ENCODE results near the gene PRKCH. TPM values are rescaled to one million over a fixed set of nuclear protein-coding genes. Genes with fewer than 3 reads are reported as not detected.

The PRKCH gene
- polyA plus RNA-seq, 1 donor from 2014 or later, result 2.0 TPM

DNA sequence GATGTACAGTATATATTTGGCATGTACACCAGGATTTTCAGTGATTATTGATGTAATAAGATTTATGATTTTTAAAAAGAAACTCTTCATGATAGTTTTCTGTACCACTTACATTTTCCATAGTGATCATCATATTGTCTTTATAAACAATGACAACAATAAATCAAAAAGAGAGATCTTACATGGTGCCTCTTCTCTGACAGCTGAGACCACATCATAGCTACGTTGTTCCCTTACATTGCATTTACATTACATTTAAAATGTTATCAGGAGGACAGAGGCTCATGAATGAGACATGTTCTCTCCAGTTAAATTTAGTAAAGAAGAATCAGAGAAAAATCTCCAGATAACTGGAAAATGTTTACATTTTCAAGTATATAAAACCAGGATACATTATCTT, 112.4 kb downstream of the PRKCH start:
- Histone ChIP-seq H3K9me3 (ENCODE audit: low read length) (no peaks in the 10 kb centered on the region), H3K9ac (ENCODE audit: low read length) (no peak overlapping the region), H3K79me2 (replicated peaks; ENCODE audit: insufficient read depth, low read length) (no peaks in the 10 kb centered on the region), H3K4me3 (ENCODE audit: low read length) (no peak overlapping the region), H3K36me3 (ENCODE audit: insufficient read depth, low read length) (no peaks in the 10 kb centered on the region), H3F3A (ENCODE audit: insufficient read depth, low read length, poor library complexity, severe bottlenecking) (no peaks in the 10 kb centered on the region), H3K27ac (ENCODE audit: low read length) (no peak overlapping the region), H4K20me1 (ENCODE audit: insufficient read depth) (no peaks in the 10 kb centered on the region), H2AFZ (ENCODE audit: low read depth, low read length) (no peak overlapping the region), H3K4me2 (ENCODE audit: low read length) (no peak overlapping the region), H3K9me2 (ENCODE audit: insufficient read depth, low read length) (no peaks in the 10 kb centered on the region), H3K27me3 (ENCODE audit: insufficient read depth, low read depth, low read length) (no peaks in the 10 kb centered on the region)
- no peak for TF ChIP-seq EZH2 (IDR thresholded peaks at IDR 0.05; ENCODE audit: borderline replicate concordance, insufficient read depth, low read length, poor library complexity, severe bottlenecking)
- TF ChIP-seq, protein P1, sequence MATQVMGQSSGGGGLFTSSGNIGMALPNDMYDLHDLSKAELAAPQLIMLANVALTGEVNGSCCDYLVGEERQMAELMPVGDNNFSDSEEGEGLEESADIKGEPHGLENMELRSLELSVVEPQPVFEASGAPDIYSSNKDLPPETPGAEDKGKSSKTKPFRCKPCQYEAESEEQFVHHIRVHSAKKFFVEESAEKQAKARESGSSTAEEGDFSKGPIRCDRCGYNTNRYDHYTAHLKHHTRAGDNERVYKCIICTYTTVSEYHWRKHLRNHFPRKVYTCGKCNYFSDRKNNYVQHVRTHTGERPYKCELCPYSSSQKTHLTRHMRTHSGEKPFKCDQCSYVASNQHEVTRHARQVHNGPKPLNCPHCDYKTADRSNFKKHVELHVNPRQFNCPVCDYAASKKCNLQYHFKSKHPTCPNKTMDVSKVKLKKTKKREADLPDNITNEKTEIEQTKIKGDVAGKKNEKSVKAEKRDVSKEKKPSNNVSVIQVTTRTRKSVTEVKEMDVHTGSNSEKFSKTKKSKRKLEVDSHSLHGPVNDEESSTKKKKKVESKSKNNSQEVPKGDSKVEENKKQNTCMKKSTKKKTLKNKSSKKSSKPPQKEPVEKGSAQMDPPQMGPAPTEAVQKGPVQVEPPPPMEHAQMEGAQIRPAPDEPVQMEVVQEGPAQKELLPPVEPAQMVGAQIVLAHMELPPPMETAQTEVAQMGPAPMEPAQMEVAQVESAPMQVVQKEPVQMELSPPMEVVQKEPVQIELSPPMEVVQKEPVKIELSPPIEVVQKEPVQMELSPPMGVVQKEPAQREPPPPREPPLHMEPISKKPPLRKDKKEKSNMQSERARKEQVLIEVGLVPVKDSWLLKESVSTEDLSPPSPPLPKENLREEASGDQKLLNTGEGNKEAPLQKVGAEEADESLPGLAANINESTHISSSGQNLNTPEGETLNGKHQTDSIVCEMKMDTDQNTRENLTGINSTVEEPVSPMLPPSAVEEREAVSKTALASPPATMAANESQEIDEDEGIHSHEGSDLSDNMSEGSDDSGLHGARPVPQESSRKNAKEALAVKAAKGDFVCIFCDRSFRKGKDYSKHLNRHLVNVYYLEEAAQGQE (IDR thresholded peaks at IDR 0.05; ENCODE audit: borderline replicate concordance), result no peak
- no peak for TF ChIP-seq RAD21 (conservative IDR thresholded peaks at IDR 0.05)
- TF ChIP-seq EP300 (conservative IDR thresholded peaks at IDR 0.05; ENCODE audit: poor library complexity, severe bottlenecking), result no peak
- no peak for TF ChIP-seq POLR2AphosphoS5 (IDR thresholded peaks at IDR 0.05)
- no peak for TF ChIP-seq SMC3 (conservative IDR thresholded peaks at IDR 0.05; ENCODE audit: poor library complexity)
- TF ChIP-seq, protein P2, sequence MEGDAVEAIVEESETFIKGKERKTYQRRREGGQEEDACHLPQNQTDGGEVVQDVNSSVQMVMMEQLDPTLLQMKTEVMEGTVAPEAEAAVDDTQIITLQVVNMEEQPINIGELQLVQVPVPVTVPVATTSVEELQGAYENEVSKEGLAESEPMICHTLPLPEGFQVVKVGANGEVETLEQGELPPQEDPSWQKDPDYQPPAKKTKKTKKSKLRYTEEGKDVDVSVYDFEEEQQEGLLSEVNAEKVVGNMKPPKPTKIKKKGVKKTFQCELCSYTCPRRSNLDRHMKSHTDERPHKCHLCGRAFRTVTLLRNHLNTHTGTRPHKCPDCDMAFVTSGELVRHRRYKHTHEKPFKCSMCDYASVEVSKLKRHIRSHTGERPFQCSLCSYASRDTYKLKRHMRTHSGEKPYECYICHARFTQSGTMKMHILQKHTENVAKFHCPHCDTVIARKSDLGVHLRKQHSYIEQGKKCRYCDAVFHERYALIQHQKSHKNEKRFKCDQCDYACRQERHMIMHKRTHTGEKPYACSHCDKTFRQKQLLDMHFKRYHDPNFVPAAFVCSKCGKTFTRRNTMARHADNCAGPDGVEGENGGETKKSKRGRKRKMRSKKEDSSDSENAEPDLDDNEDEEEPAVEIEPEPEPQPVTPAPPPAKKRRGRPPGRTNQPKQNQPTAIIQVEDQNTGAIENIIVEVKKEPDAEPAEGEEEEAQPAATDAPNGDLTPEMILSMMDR (IDR thresholded peaks at IDR 0.05; ENCODE audit: poor library complexity, severe bottlenecking), result no peak
- TF ChIP-seq MXI1 (conservative IDR thresholded peaks at IDR 0.05; ENCODE audit: poor library complexity, severe bottlenecking), result no peak
- no peak for TF ChIP-seq TAF1 (IDR thresholded peaks at IDR 0.05; ENCODE audit: low read depth)

DNA sequence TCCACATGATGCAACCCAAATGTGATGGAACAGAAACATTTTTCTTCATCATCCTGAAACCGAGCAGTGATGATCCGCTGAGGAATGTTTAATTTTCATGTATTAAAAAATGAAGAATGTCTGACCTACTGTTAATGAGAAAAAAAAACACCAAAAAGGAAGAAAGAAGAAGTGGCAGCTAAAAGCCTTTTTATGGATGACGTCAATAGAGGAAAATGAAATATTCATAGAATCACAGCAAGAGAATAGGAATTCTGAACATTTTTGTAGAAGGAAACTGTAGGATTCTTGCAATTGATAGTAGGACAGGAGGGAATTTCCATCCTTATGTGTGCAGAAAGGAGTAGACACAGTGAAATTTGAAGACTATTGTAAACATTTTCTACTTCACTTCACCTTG, 112.9 kb downstream of the PRKCH start:
- Histone ChIP-seq H3K36me3 (ENCODE audit: insufficient read depth, low read length) (no peaks in the 10 kb centered on the region), H3K79me2 (replicated peaks; ENCODE audit: insufficient read depth, low read length) (no peaks in the 10 kb centered on the region), H2AFZ (ENCODE audit: low read depth, low read length) (no peak overlapping the region), H4K20me1 (ENCODE audit: insufficient read depth) (no peaks in the 10 kb centered on the region), H3K4me2 (ENCODE audit: low read length) (no peak overlapping the region), H3K9me3 (ENCODE audit: low read length) (no peaks in the 10 kb centered on the region), H3K27ac (ENCODE audit: low read length) (no peak overlapping the region), H3K27me3 (ENCODE audit: insufficient read depth, low read depth, low read length) (no peaks in the 10 kb centered on the region), H3K9me2 (ENCODE audit: insufficient read depth, low read length) (no peaks in the 10 kb centered on the region), H3K9ac (ENCODE audit: low read length) (no peak overlapping the region), H3F3A (ENCODE audit: insufficient read depth, low read length, poor library complexity, severe bottlenecking) (no peaks in the 10 kb centered on the region), H3K4me3 (ENCODE audit: low read length) (no peak overlapping the region)
- TF ChIP-seq MXI1 (conservative IDR thresholded peaks at IDR 0.05; ENCODE audit: poor library complexity, severe bottlenecking), result no peak
- TF ChIP-seq EZH2 (IDR thresholded peaks at IDR 0.05; ENCODE audit: borderline replicate concordance, insufficient read depth, low read length, poor library complexity, severe bottlenecking), result no peak
- TF ChIP-seq, protein P1 (IDR thresholded peaks at IDR 0.05; ENCODE audit: borderline replicate concordance), result no peak
- TF ChIP-seq, protein P2 (IDR thresholded peaks at IDR 0.05; ENCODE audit: poor library complexity, severe bottlenecking), result no peak
- TF ChIP-seq POLR2AphosphoS5 (IDR thresholded peaks at IDR 0.05), result no peak
- no peak for TF ChIP-seq SMC3 (conservative IDR thresholded peaks at IDR 0.05; ENCODE audit: poor library complexity)
- TF ChIP-seq RAD21 (conservative IDR thresholded peaks at IDR 0.05), result no peak
- TF ChIP-seq EP300 (conservative IDR thresholded peaks at IDR 0.05; ENCODE audit: poor library complexity, severe bottlenecking), result no peak
- no peak for TF ChIP-seq TAF1 (IDR thresholded peaks at IDR 0.05; ENCODE audit: low read depth)
